HG03521 (cell line): ENCODE measurements around the gene ABCF2.

ENCODE experiments used
- ATAC-seq: cut with Tn5 transposase; IDR thresholded peaks from one replicate; pipeline ENCODE4 v1.9.1; 2021; ENCODE audit warnings: mild to moderate bottlenecking, moderate library complexity; ENCODE audit not compliant: unreplicated experiment

ABCF2 gene

GRCh38 chr7:151226875-151227782, at the start of gene ABCF2:
Gene ABCF2, minus strand, starts transcription at chr7:151227205. Its CDS starts 747 bp downstream, at chr7:151226458.
- ATAC-seq = peak; percentile 99

GRCh38 chr7:151275813-151276577, 49.0 kb upstream of the ABCF2 start:
- no peak for ATAC-seq

- ATAC-seq = no peak
These were observed 48.2 kb upstream of the ABCF2 start for GRCh38 chr7:151274936-151275812.

- ATAC-seq = no peak
These were observed 47.4 kb upstream of the ABCF2 start for GRCh38 chr7:151274396-151274795.

- no peak for ATAC-seq
These were observed 46.8 kb upstream of the ABCF2 start for GRCh38 chr7:151273651-151274390.

GRCh38 chr7:151272877-151273276, 45.9 kb upstream of the ABCF2 start:
- ATAC-seq = no peak

GRCh38 chr7:151272405-151272804, 45.4 kb upstream of the ABCF2 start:
- no peak for ATAC-seq

GRCh38 chr7:151271699-151272355, 44.8 kb upstream of the ABCF2 start:
- ATAC-seq = no peak

- ATAC-seq = no peak
These were observed 42.5 kb upstream of the ABCF2 start for GRCh38 chr7:151269511-151269910.

GRCh38 chr7:151265351-151265931, 38.4 kb upstream of the ABCF2 start:
- no peak for ATAC-seq

GRCh38 chr7:151264615-151265014, 37.6 kb upstream of the ABCF2 start:
- ATAC-seq = no peak

- ATAC-seq = no peak
These were observed 34.5 kb upstream of the ABCF2 start for GRCh38 chr7:151261529-151261928.

- ATAC-seq = no peak
These were observed 33.9 kb upstream of the ABCF2 start for GRCh38 chr7:151260883-151261282.

GRCh38 chr7:151260471-151260870, 33.5 kb upstream of the ABCF2 start:
- ATAC-seq = no peak

- no peak for ATAC-seq
These were observed 31.0 kb upstream of the ABCF2 start for GRCh38 chr7:151257990-151258389.

- no peak for ATAC-seq
These were observed 29.5 kb upstream of the ABCF2 start for GRCh38 chr7:151256410-151257045.

- ATAC-seq = no peak
These were observed 28.4 kb upstream of the ABCF2 start for GRCh38 chr7:151255390-151255789.

- ATAC-seq = no peak
These were observed 27.8 kb upstream of the ABCF2 start for GRCh38 chr7:151254851-151255250.

GRCh38 chr7:151254316-151254715, 27.3 kb upstream of the ABCF2 start:
- no peak for ATAC-seq
